NCI-H2171 (cell line): Measurements from ENCODE around the gene CDKN3.
"Not testable (repeated sequence)": the region's sequence is repeated elsewhere in the genome, so short reads cannot be mapped to it uniquely, and the experiment has no call there.

Source experiments
- DNase-seq: peaks from one replicate; lab custom pipeline; 2025; lab: John Stamatoyannopoulos, UW

Gene CDKN3

DNA sequence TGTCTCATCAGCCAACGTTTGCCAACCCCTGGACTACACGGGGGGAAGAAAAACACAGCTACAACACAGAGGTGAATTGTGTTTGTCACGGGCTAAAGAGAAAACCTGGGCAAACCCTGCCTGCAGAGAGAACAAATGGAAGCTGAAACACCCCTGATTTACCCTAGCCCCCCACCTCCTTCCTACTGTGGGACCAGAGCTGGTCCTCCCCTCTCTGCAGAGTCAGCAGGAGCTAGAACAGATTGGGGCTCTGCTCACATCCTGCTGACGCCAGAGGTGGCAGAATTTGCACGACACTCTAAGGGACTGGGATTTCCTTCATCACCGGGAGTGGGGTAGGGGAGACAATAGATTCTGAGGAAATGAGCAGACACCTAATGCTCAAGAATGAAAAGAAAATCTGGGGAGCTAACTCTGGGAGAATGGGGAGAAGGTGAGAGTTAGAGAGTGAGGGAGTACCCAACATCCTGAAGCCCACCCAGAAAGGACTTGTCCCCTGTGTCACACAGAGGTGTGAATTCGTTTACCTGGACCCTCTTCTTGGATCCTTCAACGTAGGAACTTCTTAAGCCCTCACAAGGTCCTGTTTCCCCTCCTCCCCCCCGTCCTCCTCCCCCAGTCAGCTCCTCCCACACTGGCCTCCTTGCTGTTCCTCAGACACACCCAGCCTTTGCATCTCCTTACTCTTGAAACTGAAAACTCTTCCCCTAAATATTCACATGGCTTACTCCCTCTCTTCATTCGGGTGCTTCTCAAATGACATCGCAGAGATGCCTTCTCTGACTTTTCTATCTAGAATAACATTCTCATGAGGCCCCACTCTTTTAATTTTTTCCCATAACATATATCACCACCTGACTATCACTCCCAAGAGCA lies 26.2 kb upstream of the CDKN3 start:
- no peak for DNase-seq

- no peak for DNase-seq
Measured at GRCh38 chr14:54374117-54374884, 22.5 kb upstream of the CDKN3 start.

- no peak for DNase-seq
Measured at GRCh38 chr14:54377501-54377900, 19.3 kb upstream of the CDKN3 start.

DNA sequence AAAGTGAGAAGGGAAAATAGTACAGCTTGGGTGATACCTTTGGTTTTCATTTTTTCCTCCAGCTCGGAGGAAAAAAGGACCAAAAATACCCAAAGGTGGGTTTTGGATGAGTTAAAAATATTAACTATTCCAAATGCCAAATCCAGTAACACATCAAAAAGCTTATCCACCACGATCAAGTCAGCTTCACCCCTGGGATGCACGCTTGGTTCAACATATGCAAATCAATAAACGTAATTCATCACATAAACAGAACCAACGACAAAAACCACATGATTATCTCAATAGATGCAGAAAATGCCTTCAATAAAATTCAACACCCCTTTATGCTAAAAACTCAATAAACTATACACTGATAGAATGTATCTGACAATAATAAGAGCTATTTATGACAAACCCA lies 17.9 kb upstream of the CDKN3 start:
- DNase-seq, result not testable (repeated sequence)

DNA sequence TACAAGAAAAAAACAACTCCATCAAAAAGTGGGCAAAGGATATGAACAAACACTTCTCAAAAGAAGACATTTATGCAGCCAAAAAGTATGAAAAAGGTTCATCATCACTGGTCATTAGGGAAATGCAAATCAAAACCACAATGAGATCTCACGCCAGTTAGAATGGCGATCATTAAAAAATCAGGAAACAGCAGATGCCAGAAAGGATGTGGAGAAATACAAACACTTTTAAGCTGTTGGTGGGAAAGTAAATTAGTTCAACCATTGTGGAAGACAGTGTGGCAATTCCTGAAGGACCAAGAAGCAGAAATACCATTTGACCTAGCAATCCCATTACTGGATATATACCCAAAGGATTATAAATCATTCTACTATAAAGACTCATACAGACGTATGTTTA lies 16.2 kb upstream of the CDKN3 start:
- not testable (repeated sequence) for DNase-seq

DNA sequence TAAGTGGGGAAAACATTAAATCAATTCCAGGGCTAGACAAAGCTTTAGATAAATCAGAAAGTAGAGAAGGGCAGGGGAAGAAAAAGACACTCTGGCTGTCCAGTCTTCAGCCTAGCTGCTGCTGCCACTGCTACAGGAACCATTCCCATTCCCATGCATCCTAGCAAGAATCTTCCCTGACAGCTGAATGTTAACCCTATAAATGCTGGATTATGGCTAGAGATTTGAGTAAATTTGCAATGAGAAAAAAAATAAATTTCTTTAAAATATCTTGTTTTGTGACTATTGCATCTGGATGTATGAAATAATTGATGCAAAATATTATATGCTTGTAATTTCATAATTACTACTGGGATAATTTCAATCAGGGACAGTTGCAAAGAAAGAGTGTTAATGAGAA lies 15.0 kb upstream of the CDKN3 start:
- DNase-seq, result no peak

GRCh38 chr14:54383835-54384234 lies 13.0 kb upstream of the CDKN3 start:
- no peak for DNase-seq

DNA sequence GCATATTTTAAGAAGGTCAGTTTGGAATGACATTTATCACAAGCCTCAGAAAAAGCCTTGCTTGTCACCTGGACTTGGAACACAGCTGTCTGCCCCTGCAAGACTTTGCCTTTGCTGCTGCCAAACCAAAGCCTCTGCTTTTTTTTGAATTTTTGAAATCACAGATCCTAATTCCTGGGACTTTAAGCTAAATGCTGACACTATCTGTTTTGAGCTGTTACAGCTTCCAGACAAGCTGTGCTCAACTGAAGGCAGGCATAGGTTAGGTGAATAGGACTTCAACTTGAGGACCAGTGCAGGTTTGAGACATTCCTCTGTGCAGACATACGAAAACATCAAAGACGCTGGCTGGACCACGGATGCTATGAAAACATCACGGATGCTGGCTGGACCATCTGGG lies 11.3 kb upstream of the CDKN3 start:
- DNase-seq, result no peak

- no peak for DNase-seq
Measured at GRCh38 chr14:54387328-54387727, 9.5 kb upstream of the CDKN3 start.

GRCh38 chr14:54392131-54392859 lies 4.5 kb upstream of the CDKN3 start:
- no peak for DNase-seq

DNA sequence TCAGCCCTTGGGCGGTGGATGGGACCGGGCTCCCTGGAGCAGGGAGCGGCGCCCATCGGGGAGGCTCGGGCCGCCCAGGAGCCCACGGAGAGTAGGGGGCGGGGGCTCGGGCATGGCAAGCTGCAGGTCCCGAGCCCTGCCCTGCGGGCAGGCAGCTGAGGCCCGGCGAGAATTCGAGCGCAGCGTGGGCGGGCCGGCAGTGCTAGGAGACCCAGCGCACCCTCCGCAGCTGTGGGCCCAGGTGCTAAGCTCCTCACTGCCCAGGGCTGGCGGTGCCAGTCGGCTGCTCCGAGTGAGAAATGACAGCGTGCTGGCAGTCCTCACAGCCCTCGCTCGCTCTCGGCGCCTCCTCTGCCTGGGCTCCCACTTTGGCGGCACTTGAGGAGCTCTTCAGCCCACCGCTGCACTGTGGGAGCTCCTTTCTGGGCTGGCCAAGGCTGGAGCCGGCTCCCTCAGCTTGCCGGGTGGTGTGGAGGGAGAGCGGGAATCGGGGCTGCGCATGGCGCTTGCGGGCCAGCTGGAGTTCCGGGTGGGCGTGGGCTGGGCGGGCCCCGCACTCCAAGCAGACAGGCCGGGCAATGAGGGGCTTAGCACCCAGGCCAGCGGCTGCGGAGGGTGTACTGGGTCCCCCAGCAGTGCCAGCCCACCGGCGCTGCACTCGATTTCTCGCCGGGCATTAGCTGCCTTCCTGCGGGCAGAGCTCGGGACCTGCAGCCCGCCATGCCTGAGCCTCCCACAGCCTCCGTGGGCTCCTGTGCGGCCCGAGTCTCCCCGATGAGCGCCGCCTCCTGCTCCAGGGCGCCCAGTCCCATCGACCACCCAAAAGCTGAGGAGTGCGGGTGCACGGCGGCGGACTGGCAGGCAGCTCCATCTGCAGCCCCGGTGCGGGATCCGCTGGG lies 3.6 kb upstream of the CDKN3 start:
- not testable (repeated sequence) for DNase-seq

DNA sequence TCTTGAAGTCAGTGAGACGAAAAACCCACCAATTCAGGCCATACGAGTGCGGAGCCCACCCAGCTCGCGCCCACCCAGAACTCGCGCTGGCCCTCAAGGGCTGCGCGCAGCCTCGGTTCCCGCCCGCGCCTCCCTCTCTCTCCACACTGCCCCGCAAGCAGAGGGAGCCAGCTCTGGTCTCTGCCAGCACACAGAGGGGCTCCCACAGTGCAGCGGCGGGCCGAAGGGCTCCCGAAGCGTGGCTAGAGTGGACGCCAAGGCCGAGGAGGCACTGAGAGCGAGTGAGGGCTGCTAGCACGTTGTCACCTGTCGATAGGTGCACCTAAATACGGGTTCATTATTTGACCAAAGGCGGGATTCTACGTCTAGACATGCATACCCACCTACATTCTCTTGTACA lies 2.2 kb upstream of the CDKN3 start:
- no peak for DNase-seq

DNA sequence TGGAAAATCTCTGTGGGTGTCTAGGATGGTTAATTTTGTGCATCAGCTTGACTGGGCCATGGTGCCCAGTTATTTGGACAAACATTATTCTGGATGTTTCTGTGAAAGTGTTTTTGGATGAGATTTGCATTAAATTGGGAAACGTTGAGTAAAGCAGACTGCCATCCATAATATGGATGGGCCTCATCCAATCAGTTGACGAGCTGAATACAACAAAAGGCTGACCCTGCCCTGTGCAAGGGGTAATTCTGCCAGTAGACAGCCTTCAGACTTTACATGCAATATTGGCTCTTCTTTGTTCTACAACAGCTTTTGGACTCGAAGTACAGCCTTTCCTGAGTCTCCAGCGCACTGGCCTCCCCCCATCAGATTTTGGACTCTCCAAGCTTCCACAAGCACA lies 1.5 kb upstream of the CDKN3 start:
- no peak for DNase-seq

- DNase-seq, result no peak
Measured at GRCh38 chr14:54395716-54396115, 1.1 kb upstream of the CDKN3 start.

- no peak for DNase-seq
Measured at GRCh38 chr14:54396183-54396492, 669 bp upstream of the CDKN3 start.

DNA sequence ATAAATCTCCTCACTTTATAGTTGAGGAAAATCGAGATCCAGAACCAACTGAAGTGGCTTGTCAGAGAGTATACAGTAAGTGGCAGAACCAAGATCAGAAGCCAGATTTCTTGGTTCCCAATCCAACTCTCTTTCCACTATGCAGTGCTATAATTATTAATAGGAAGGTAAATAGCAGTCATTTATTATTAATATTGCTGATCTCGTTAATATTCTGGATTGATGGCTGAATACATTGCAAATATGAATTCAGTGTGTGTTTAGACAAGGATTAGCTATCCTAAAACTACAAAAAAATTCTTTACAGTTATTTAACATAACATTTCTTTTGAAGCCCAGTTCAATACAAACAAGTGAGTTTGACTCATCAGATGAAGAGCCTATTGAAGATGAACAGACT lies 2.8 kb downstream of the CDKN3 start:
- no peak for DNase-seq

- DNase-seq, result not testable (repeated sequence)
Measured at GRCh38 chr14:54403401-54404005, 6.7 kb downstream of the CDKN3 start.

DNA sequence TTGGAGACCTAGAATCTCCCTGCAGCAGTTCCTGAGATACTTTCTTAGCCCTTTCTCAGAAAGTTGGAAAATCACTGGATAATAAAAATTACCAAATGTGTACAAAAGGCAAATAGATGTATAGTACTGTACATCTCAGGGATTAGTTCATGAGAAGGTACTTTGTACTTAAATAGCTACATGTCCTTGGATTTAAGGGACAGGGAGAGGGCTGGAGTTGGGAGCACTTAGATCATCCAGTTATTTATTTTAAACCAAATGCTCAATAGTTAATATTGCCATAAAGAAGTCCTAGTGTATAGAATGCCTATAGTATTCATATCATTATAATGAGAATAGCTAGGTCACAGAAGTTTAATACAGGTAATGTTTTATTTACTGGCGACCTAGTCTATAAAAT lies 13.4 kb downstream of the CDKN3 start:
- DNase-seq, result no peak

- DNase-seq, result no peak
Measured at GRCh38 chr14:54411371-54411770, 14.6 kb downstream of the CDKN3 start.

DNA sequence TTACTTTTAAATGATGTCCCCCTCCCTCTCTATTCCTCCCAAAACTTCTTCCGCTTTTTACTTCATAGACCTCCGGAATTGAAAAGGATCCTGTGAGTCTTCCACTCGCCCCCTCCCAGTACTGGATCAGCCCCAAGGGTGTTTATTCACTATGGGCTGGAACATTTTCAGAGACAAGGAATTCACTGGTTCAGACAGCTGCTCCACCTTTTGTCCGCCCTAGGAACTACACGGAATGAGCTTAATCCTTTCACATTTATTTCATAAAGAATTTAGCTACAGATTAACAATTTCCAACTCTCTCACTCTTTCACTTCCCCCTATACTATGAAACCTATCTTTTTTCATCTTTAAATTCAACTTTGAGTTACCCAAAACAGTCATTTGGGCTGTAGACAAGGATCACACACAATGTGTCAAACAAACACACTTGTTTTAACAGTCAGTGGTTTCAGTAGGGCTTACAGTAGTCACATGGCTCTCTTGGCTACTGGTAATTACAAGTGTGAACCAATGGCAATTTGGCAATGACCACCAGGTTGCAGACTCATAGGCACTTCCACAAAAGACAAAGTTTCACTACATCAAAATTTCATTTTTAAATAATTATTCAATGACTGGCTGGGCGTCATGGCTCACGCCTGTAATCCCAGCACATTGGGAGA lies 23.8 kb downstream of the CDKN3 start:
- no peak for DNase-seq

DNA sequence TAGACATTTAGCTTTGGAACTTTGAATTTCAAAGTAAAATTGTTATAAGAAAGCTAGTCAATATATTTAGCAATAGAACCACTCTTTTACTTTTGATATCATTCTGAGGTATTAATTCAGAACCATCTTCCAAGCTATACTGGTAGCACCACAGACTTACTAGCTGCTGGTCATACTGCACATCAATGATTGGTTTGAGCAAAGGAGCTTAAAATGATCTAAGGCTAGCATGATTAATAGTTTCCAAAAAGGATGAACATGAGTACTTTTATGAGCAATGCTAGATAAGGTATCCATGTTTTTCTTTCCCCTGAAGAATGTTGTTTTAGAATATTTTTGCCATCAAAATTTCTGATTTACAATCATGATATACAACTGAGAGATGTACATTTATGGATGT lies 27.2 kb downstream of the CDKN3 start:
- DNase-seq, result no peak
